ENCODE measurements around the gene FGGY. TPM values are rescaled to one million over a fixed set of nuclear protein-coding genes. Genes with fewer than 3 reads are reported as not detected.

The FGGY gene
- total RNA-seq, 4 donors from 2014 or later: 24.9 to 35.9 (median 30.5) TPM

DNA sequence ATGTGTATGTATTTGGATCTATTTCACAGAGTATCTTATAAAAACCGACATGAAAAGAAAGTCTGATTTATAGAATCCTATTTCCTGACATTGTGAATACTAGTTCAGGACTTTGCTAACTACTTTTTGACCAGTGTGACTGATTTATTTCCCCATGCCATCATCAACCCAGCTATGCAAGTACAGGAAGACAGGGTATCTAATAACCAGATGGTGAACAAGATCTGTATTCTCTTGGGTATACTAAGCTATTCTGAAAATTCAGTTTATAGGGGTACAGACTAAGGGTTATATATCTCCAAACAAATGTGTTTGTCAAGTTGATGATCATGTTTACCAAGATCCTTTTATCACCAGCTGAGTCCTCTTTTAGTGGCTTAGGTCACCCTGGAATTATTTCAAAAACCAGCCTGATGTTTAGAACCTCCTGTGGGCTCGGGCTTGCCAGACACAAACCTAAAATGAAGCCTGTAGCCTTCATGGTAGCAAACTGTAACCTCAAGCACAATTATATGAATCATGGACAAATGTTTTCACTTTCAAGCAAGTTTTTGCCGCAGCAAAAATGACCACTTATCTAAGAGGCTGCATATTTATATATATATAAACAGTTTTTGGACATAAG is 185.1 kb downstream of the FGGY start:
- Histone ChIP-seq H3K36me3 (no peaks in the 10 kb centered on the region), H3K4me1 (peaks cover 19 to 35% of the 10 kb centered on the region in 2 donors), H3K27me3 (no peaks in the 10 kb centered on the region), H3K9me3 (no peaks in the 10 kb centered on the region), H3K27ac (peak overlapping the region; percentile 27 to 58 (median 38)), H3K4me3 (no peak overlapping the region)
- in situ Hi-C loops (cut with MboI; ENCODE audit: low sequenced_read_pairs in 4 of 4): no loop called here
- intact Hi-C loops (cut with DNase I; ENCODE audit: low total_unique reads): no loop called here
- TF ChIP-seq, protein P1, sequence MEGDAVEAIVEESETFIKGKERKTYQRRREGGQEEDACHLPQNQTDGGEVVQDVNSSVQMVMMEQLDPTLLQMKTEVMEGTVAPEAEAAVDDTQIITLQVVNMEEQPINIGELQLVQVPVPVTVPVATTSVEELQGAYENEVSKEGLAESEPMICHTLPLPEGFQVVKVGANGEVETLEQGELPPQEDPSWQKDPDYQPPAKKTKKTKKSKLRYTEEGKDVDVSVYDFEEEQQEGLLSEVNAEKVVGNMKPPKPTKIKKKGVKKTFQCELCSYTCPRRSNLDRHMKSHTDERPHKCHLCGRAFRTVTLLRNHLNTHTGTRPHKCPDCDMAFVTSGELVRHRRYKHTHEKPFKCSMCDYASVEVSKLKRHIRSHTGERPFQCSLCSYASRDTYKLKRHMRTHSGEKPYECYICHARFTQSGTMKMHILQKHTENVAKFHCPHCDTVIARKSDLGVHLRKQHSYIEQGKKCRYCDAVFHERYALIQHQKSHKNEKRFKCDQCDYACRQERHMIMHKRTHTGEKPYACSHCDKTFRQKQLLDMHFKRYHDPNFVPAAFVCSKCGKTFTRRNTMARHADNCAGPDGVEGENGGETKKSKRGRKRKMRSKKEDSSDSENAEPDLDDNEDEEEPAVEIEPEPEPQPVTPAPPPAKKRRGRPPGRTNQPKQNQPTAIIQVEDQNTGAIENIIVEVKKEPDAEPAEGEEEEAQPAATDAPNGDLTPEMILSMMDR (IDR thresholded peaks at IDR 0.05 in 4 of 5, conservative IDR thresholded peaks at IDR 0.05 in 1 of 5): no peak
- no peak for TF ChIP-seq POLR2A (IDR thresholded peaks at IDR 0.05)
- ATAC-seq (peak; percentile 26 to 27), DNase-seq (no peak)

DNA sequence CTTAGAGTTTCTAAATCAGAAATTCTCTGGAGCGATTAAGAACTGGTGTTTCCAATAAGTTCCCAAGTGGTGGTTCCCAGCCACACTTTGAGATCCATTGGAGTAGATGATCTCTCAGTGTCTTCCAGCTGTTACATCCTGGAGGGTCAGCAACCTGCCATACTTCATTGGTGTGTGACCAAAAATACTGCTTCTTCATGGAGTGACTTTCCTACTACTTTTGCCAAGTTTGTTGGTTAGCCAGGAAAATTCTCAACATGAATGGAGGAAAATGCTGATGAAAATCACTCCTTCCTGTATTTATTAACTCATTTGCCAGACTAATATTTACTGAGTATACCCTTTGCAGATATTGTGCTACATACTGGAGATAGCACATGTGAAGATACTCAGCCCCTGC is 186.1 kb downstream of the FGGY start:
- in situ Hi-C loops (cut with MboI; ENCODE audit: low sequenced_read_pairs in 4 of 4): no loop called here
- Histone ChIP-seq H3K27ac (peak overlapping the region; percentile 8 to 43 (median 39)), H3K9me3 (no peaks in the 10 kb centered on the region), H3K27me3 (no peaks in the 10 kb centered on the region), H3K36me3 (no peaks in the 10 kb centered on the region), H3K4me3 (no peak overlapping the region), H3K4me1 (peaks cover 11 to 35% of the 10 kb centered on the region in 2 donors)
- TF ChIP-seq POLR2A (IDR thresholded peaks at IDR 0.05): no peak
- TF ChIP-seq, protein P1 (IDR thresholded peaks at IDR 0.05 in 4 of 5, conservative IDR thresholded peaks at IDR 0.05 in 1 of 5): no peak
- ATAC-seq (no peak), DNase-seq (no peak)
- intact Hi-C loops (cut with DNase I; ENCODE audit: low total_unique reads): no loop called here

DNA sequence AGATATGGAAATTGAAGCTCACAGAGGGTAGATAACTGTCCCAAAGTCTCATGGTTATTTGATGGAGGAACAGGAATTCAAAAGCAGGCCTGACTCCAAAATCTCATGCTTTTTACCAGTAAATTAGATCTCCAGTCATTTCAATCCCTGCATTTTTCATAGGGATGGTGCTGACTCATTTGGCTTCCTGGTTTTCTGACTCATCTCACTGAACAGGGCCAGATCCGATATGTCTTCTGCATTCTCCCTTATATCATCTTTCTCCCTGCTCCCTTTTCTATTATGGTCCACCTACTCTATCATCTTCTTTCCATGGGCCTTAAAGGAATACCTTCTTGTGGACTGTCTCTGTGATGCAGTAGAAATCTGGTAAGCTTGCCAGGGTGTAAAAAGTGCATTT is 187.2 kb downstream of the FGGY start:
- H3K36me3 ChIP-seq: no peaks in the 10 kb centered on the region
- TF ChIP-seq, protein P1 (IDR thresholded peaks at IDR 0.05 in 4 of 5, conservative IDR thresholded peaks at IDR 0.05 in 1 of 5): no peak
- no peak for TF ChIP-seq POLR2A (IDR thresholded peaks at IDR 0.05)
- no peak overlapping the region for H3K4me3 ChIP-seq
- in situ Hi-C loops (cut with MboI; ENCODE audit: low sequenced_read_pairs in 4 of 4) (no loop called here), intact Hi-C loops (cut with DNase I; ENCODE audit: low total_unique reads) (no loop called here)
- H3K9me3 ChIP-seq: no peaks in the 10 kb centered on the region
- H3K4me1 ChIP-seq: peaks cover 11 to 35% of the 10 kb centered on the region in 2 donors
- ATAC-seq (peak; percentile 69 to 79), DNase-seq (no peak)
- no peaks in the 10 kb centered on the region for H3K27me3 ChIP-seq
- peak overlapping the region in 2 of 4 donors; percentile 4 to 37 for H3K27ac ChIP-seq

DNA sequence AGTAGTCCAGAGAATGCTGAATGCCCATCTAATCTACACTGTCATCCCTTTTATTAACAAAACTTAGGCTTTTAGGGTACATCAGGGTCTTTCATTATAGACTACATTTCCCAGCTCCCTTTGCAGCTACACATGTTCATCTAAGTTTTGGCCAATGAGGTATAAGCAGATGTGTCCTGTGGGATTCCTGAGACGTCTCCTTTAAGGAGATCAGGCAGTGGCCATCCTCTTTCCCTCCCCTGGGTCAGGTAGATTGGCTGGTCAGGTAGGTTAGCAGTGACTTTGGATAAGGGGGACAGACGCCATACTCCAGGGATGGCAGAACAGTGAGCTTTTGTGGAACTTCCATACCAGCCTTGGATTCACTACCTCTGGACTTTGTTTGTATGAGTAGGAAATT is 188.3 kb downstream of the FGGY start:
- Histone ChIP-seq H3K27ac (no peak overlapping the region), H3K9me3 (no peaks in the 10 kb centered on the region), H3K4me1 (peaks cover 11 to 35% of the 10 kb centered on the region in 2 donors), H3K27me3 (no peaks in the 10 kb centered on the region), H3K4me3 (no peak overlapping the region), H3K36me3 (no peaks in the 10 kb centered on the region)
- DNase-seq (no peak), ATAC-seq (no peak)
- no peak for TF ChIP-seq POLR2A (IDR thresholded peaks at IDR 0.05)
- intact Hi-C loops (cut with DNase I; ENCODE audit: low total_unique reads) (no loop called here), in situ Hi-C loops (cut with MboI; ENCODE audit: low sequenced_read_pairs in 4 of 4) (no loop called here)

DNA sequence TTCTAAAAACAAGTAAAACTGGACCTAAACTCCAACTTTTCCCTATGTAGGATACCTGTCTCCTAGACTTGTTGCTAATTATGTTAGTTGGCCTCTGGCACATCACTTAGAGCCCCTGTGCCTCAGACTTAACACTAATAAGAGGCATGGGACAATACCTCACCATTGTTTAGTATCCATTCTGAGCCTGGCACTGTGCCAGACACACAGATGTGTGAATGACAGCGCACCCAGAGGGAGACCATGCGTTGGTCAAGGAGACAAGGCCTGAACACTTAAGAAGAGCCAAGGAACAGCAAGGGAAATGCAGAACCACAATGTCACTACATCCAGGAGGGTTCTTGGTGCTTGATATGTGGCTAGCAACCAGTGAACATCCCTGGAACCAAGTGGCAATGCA is 189.1 kb downstream of the FGGY start:
- Histone ChIP-seq H3K4me3 (no peak overlapping the region), H3K36me3 (no peaks in the 10 kb centered on the region), H3K27me3 (no peaks in the 10 kb centered on the region), H3K9me3 (no peaks in the 10 kb centered on the region), H3K4me1 (peaks cover 11 to 35% of the 10 kb centered on the region in 2 donors), H3K27ac (no peak overlapping the region)
- in situ Hi-C loops (cut with MboI; ENCODE audit: low sequenced_read_pairs in 4 of 4): no loop called here
- no peak for ATAC-seq
- DNase-seq: no peak
- no peak for TF ChIP-seq POLR2A (IDR thresholded peaks at IDR 0.05)
- TF ChIP-seq, protein P1 (IDR thresholded peaks at IDR 0.05 in 4 of 5, conservative IDR thresholded peaks at IDR 0.05 in 1 of 5): no peak
- intact Hi-C loops (cut with DNase I; ENCODE audit: low total_unique reads): no loop called here
